Urothelium cell line (cell line): ENCODE measurements around the gene LDB3.

Source experiments
- DNase-seq: peaks from one replicate; pipeline ENCODE4 v3.0.0; 2011; ENCODE audit warnings: low spot score, mixed read lengths
- FAIRE-seq: peaks from 2 replicates; lab custom pipeline; 2011; peaks lifted over from hg19 to GRCh38; lab: Jason Lieb, UNC

Gene LDB3

DNA sequence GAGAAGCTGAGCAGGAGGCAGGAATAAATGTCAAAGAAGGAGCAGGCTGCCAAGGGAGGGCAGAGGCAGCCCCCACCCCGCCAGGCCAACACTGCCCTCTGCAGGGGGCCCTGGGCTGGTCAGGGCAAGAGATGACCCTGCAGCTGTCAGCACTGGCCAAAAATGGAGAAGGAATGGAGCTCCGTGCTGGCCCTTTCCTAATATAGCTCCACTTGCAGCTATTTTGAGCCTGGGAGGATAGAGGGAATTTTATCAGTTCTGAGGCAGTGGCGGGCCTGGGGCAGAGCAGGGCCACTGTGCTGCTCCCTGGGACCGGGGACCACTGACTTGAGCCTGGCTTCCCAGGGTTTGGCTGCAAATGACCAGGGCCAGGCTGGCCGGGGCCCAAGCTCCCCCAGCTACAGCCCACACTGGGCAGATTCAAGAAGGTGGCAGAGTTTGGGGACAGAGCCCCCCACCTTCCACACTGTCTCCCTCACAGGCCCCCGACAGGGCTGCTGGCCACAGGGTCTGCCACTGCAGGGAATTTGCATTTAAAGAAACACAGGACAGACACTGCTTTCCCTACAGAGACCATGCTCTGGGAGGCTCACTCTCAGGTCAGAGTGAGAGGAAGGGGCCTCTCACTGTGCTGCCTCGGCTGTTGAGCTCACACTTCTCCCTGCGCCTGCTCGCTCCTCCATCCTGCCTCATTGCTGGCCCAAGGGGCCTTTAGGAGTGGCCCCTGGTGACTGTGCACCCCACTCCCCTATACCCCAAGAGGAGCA lies 16.2 kb downstream of the LDB3 start:
- DNase-seq (peak; percentile 22), FAIRE-seq (no peak)

DNA sequence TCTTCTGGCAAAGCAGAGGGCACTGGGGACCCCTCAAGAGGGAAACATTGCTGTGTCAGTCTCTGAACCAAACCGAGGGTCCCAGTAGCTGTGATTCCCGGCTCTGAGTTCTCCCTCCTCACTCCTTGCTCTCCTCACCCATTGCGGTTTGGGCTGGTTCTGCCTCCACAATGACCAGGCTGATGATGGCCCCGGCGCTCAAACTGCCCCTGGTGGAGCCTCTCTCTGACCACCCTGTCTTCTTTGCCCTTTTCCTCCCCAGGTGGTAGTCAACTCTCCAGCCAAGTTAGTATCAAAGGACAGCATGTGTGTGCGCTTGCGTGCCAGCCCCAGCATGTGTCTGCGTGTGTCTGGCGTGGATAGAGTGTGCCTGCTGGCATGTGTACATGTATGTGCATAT lies 17.1 kb downstream of the LDB3 start:
- FAIRE-seq (no peak), DNase-seq (no peak)

DNA sequence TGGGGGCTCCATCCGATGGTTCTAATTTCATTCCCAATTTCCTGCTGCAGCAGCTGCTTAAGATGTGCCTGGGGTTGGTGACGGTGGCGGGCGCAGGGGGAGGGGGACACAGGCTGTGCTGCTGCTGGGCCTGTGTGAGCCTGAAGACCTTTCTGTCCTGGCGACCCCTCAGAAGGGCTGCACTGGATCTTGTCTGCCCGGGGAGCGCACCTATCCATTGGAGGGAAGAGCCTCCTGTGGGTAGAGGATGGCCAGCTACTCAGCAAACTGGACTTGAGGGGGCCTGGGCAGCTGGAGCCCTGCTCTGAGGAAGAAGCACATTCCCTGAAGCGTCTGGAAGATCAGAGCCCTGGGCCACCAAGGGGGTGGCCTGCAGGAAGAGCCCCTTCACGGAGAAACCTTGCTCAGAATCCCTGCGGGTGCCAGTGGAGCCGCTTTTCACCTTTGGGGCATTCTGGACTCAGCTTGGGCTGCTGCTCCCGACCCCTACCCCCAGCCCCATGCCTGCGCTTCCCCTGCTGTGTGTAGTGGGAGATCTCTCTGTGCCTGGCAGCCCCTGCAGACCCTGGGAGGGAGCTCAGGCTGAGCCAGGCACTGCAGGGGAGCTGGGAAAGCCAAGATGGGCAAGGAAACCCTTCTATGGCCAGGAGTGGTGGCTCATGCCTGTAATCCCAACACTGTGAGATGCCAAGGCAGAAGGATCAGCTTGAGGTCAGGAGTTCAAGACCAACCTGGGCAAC lies 17.8 kb downstream of the LDB3 start:
- FAIRE-seq (no peak), DNase-seq (no peak)

DNA sequence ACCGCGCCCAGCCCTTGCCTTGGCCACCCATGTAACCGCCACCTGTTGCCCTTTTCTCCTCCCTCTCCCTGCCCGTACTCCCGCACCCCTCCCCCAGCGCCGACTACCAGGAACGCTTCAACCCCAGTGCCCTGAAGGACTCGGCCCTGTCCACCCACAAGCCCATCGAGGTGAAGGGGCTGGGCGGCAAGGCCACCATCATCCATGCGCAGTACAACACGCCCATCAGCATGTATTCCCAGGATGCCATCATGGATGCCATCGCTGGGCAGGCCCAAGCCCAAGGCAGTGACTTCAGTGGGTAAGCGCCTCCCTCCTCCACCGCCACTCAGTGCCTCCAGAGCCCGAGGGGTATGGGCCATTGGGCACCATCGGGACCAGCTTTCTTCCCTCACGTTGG lies 18.7 kb downstream of the LDB3 start:
- FAIRE-seq (no peak), DNase-seq (no peak)

DNA sequence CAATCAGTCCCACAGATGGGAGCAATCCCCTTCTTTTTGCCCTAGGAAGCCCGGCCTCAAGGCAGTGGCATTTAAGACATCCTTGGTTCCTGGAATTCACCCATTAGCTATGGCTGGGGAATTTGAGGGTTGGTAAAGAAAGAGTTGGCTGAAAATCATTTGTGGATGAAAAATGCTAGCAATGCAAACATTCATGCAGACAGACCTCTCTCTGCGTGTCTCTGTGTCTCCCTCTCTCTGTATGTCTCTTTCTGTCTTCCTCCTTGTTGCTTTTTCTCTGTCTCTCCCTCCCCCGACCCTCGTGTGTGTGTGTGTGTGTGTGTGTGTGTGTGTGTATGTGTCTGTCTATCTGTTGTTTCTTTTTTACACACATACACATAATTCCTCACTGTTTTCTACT lies 19.4 kb downstream of the LDB3 start:
- DNase-seq (no peak), FAIRE-seq (no peak)

DNA sequence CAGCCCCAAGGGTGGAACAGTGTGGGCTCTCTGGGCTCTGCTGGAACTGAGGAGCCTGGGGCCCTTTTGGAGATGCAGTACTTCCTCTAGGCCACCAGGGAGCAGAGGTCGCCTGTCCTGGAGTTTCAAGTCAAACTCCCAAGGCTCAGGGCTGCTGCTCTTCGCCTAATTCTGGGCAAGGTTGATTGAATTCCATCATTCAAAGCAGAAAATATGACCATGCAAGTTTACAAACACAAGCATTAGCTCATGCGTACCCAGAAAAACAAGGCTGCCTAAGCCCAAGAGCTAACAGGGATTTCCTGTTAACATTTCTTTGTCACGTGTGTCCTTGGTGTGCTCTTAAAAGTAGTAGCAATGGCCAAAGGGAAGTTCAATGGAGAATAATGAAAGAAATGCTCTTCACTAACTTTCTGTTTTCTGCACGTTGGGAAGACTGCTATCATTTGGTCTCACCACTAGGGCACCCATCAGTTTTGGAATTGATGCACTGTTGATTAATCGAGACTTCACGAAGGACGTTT lies 20.1 kb downstream of the LDB3 start:
- FAIRE-seq (no peak), DNase-seq (peak; percentile 68)

DNA sequence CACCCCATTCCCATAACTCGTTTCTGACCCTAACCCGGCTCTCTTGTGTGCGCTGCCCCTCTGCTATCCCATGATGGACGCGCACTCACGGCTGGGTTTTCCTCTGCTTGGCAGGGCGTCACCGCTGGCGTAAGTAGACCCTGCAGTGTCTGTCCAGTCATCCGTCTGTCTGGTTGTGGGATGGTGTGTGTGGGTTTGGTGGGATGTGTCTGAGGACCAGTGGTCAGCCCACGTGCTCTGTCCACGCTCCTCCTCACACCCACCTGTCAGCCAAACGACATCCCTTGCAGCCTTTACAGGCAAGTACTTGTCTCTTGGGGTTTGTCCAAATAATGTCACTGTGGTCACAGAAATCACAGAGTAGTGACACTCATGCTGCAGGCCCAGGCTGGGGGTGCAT lies 20.8 kb downstream of the LDB3 start:
- FAIRE-seq (no peak), DNase-seq (no peak)

DNA sequence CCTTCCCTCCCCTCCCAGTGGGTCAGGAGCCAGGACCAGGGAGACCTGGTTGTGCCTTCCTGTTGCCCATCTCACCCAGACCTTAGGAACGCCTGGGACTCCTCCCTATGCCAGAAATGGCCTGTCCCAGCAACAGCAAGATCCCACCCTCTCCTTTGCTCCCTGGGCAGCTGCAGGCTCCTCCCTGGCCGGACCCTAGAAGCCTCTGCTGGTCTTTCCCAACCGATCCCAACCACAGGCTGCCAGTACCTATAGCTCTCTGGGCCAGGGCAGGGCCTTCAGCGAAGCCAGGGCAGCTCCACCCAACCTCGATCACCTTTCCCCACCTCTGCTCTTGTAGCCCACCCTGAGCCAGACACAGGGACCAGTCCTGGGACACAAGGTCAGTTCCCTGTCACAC lies 21.9 kb downstream of the LDB3 start:
- FAIRE-seq (no peak), DNase-seq (no peak)

DNA sequence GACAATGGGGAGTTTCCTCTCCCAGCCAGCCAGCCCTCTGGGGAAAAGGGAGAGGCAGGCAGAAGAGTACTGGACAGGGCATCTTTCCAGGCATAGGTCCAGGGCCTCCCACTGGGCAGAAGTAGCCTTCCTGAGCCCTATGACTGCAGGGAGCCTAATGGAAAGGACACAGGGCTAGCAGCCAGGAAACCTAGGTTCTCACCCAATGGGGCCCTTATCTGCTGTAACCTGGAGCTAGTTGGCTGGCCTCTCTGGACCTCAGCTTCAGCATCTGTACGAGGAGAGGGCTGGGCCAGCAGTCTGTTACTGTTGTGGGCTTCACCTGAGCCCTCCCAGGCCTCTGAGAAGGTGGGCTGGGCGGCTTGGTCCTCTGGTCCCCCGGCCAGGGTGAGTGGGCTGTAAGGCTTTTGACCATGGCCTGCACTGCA lies 22.4 kb downstream of the LDB3 start:
- DNase-seq (no peak), FAIRE-seq (no peak)

DNA sequence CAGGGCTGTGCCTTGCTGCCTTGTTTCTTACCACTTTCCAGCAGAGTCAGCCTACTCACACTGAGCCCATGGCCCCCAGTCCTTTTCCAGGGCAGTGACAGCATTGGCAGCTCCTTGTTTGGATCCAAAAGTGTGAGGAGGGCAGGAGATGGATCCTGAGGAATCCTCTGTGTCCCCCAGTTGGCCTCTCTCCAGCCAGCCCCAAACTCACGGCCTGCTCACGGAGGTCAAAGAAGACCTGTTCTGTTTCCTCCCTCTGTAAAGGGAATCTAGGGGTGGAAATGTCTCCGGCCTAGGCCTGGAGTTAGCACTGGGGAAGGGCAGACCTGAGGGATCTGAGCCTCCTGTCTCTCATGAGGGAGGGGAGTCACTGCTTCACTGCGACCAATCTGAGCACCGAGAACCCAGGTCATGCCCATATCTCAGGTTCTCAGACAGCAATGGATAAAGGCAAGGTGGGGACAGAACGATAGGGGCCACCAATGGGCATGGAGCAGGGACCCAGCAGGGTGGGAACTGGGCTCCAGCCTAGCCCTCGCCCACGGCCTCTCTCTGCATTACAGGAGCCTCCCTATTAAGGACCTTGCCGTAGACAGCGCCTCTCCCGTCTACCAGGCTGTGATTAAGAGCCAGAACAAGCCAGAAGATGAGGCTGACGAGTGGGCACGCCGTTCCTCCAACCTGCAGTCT lies 23.2 kb downstream of the LDB3 start:
- DNase-seq (no peak), FAIRE-seq (no peak)

DNA sequence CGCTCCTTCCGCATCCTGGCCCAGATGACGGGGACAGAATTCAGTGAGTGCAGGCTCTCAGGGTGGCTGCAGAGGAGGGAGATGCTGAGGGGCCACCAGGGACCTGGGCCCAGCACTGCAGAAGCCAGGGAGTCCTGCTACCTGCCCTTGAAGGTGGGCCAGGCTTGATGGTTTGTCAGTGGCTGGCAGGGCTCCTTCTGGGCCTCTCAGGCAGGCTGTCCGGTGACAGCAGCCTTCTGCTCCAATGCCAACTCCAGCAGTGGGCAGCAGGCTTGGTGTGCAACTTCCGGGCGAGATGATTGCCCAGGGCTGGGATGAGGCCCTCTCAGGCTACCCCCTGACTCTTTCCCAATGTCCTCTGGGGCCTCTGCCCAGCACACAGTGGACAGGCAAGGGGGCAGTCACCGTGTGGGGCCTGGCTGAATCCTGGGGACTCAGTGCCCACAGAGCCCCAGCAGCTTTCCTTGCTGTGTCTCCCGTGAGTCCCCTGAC lies 23.8 kb downstream of the LDB3 start:
- no peak for DNase-seq
- no peak for FAIRE-seq

DNA sequence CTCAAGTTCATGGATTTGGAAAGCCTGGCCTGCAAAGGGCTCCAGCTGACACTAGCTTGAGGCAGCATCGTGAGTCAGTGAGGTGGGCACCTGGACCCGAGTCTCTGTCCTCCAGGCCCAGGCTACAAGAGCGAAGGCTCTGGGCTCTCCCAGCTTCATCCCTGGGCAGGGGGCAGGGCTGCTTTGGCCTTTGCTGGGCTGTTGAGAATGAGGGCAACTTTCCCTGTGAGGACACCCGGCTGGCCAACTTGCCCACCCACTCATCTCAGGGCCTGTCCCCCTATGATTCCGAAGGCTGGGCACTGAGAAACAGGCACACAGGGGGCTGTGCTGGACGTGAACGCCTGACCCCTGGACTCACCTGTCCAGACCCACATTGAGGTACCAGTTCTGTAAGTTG lies 24.4 kb downstream of the LDB3 start:
- DNase-seq, result no peak

DNA sequence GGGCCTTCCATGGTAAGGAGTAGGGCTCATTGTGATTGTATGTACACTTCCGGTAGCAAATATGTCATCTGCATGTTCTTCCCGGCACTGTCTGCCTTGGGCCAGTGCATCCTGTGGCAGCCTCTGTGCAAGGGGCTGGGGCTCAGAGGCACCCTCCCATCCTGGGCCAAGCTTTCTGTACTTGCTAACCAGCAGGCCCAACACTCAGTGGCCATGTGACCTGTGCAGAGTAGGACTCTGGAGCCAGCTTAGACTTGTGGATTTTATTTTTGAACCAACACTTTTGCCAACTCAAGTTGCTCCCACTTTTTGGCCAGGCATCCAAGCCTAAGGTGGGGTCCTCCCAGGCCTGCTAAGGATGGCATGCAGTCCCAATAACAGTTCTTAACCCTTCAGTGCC lies 25.0 kb downstream of the LDB3 start:
- no peak for FAIRE-seq
- DNase-seq, result no peak

More for the DNA sequence above, 24.4 kb downstream of the LDB3 start:
- no peak for FAIRE-seq

DNA sequence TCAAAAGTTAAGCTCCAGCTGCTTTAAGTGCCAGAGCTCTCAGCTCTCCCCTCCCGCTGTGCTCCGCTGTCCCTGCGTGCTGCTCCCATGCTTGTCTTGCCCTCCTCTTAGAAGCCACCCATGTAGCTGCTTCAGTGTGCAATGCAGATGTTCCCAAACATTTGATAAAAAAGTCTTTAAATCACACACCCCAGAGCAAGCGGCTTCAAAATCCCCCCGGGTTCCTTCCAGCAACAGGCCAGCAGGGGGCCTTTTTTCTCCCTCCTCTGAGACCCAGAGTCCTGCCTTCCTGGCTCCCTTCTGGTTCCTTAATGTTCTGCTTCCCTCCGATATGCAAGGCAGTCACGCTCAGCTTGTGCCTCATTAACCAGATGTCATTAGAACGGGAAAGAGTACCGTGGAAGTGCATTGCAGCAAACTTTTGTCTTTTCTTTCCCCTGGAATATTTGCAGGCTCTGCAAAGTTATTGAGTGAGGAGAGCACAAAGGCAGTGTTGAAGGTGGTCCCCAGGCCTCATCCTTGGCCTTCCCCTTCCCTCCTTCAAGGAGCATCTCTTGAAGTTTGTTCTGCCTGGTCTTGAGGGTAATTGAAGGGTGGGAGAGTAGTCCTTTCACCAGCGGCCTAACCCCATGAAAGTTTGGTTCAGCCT lies 25.5 kb downstream of the LDB3 start:
- DNase-seq (peak; percentile 37), FAIRE-seq (no peak)

DNA sequence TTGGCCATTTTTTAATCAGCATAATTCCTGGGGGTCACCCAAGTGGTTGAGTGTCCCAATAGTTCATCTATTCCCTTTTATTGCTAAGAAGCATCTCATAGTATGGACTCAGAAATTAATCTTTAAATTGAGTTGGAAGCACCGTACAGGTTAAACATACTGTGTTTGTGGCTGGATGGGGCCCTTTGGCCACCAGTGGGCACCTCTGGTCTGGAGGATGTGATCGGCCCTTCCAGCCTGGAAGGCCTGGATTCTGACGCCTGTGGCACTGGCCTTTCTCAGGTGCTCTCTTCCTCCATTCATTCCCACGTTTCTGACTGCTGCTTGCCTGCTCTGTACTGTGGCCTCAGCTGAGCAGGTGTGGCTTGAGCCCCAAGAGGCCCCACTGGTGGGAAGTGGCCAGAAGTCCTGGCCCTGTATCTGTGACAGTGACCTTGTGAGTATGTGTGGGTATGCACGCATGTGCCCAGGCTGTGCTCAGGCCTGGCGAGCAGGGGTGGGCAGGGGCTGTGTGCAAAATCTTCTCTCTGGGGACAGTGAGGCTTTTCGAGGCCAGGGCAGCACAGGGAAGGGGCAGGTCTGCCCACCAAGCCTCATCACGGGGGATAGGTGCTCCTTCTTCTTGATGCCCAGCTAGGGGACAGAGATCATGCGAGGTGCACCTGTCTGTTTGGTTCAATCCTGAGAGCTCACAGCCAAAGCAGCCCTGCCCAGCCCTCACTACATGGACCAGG lies 30.1 kb downstream of the LDB3 start:
- no peak for FAIRE-seq
- no peak for DNase-seq

DNA sequence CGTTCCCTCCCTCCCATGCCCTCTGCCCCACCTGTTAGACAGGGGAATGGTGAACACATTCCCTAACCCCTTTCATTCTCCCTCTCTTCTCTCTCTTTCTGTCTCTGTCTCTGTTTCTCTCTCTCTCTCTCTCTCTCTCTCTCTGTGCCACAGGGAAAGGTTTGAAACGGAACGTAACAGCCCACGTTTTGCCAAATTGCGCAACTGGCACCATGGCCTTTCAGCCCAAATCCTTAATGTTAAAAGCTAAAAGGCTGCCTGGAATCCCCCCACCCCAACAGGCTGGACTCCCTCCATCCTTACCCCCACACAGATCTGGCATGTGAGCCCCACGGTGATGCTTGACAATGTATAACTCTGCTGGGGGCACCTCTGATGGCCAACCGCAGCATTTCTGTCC lies 30.8 kb downstream of the LDB3 start:
- FAIRE-seq, result no peak
- no peak for DNase-seq

DNA sequence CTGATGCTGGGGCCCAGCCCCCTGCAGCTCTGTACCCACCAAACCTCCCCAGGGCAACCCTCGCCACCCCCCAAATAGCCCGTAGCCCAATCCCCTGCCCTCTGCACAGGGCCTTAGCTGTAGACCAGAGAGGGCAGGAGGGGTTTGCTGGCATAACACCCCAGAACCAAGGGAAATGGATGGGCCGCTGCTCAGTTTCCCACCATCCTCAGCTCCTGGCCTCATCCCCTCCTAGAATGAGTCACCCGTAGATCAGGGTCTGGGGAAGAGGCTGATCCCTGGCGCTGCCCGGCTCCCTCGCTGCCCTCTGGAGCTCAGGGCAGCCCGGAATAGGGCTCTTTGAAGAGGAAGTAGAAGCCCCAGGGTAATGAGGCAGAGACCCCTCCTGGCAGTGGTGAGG lies 31.2 kb downstream of the LDB3 start:
- DNase-seq (no peak), FAIRE-seq (no peak)

DNA sequence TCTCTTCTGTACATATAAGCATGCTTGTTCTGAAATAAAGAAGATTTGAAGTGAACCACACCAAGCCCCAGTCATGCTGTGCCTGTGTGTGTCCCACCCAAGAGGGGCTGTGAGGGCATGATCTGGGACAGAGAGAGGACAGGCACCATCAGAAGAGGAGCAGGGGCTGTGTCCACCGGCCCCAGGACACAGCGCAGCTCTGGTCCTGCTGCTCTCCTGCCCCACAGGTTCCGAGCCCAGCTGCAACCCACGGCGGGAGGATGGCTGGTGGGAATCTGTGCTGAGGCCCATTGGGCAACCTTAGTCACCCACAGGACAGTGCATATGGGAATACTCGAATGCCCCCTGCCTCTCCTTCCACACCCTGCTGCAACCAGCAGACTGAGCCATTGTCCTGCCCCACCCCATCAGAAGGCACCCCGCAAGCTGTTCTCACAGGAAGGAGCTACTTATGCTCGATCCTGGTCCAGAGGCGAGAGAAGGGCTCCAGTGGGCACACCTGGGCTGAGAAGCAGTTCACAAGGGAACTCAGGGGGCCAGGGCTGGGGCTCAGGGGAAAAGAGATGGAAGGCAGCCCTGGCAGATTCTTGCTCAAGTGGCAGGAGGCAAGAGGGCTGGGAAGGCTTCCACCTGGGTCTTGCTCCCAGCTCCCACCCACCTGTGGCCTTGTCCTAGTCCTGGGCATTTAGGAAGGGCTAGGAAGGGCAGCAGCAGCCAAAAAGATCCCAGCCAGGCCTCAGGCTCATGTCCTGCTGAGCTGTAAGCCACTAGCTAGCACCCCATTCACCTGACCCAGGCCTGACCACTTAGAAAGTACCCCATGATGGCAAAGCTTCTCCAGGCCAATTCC lies 31.9 kb downstream of the LDB3 start:
- FAIRE-seq, result no peak
- no peak for DNase-seq

DNA sequence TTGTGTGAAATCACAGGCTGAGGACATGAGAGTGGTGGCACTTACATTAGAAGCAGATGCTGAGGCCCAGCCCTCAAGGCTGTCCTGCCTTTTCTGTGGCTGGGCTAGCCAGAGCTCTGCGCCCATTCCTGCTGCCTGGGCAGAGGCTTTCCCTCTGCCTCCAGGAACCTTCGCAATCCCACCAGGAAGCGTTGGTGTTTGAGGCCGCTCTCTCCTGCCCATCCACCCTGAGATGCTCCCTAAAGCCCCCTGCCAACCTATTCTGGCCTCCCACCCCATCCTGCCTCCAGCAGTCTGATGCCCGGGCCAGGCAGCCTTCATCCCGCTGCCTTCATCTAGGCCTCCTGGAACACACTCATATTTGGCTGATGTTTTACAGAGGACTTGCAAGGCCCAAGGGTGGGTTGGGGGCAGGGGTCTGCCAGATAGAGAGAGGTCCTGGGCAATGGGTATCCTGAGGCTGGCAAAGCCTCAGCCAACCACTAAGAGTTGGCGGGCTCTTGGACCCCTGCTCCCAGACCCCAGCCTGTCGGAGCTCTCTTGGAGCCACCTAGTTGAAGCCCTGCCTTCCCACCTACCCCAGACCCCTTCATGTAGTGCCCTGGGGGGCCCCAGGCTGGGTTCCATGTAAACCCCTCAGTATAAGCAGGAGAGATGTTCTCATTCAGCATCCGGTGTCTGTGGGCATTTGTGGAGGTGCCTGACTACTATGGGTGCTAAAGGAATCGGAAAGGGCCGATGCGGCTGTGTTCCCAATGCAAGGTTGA lies 32.7 kb downstream of the LDB3 start:
- DNase-seq (no peak), FAIRE-seq (no peak)
